Astrocyte (in vitro differentiated cells and primary cell): ENCODE results near the gene SEMA3F.

Experiments used
- EZH2 ChIP-seq: IDR thresholded peaks from 2 replicates; pipeline ENCODE4 v1.6.1; 2012; ENCODE audit warnings: mild to moderate bottlenecking, low read length, inconsistent platforms; ENCODE audit not compliant: insufficient read depth
- TF ChIP-seq, protein P1 (sequence below): IDR thresholded peaks from 2 replicates; pipeline ENCODE4 v1.5.1; 2011; ENCODE audit warnings: low read depth, mild to moderate bottlenecking, inconsistent platforms, low read length, moderate library complexity; ENCODE audit not compliant: insufficient read depth

DNA sequence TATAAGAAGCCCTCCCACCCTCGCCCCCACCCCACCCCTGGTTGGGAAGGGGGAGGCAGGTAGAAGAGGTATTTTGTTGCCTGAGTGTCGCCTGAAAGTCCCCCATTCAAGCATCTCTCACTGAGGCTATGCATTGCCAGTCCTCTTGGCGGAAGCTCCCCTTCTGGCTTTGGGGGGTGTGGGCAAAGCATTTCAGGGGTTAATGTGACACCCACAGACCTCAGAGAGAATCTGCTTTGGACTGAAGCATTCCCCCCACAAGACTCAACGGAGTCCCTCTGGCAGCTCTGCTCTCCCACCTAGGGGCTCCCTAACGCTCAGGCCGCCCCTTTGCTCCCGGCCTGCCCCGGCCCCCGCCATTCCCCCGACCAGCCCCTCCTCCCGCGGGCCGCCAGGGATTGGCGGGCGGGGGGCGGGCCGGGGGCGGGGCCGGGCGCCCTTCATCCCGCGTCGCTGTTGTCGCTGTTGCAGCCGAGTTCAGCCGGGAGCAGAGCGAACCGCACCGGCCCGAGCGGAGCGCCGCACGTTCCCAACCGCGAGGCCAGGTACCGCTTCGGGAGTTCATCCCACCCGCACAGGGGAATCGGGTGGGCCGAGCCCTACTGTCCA, 49.8 kb downstream of the SEMA3F start, which contains the start of gene SLC38A3:
- TF ChIP-seq, protein P1, sequence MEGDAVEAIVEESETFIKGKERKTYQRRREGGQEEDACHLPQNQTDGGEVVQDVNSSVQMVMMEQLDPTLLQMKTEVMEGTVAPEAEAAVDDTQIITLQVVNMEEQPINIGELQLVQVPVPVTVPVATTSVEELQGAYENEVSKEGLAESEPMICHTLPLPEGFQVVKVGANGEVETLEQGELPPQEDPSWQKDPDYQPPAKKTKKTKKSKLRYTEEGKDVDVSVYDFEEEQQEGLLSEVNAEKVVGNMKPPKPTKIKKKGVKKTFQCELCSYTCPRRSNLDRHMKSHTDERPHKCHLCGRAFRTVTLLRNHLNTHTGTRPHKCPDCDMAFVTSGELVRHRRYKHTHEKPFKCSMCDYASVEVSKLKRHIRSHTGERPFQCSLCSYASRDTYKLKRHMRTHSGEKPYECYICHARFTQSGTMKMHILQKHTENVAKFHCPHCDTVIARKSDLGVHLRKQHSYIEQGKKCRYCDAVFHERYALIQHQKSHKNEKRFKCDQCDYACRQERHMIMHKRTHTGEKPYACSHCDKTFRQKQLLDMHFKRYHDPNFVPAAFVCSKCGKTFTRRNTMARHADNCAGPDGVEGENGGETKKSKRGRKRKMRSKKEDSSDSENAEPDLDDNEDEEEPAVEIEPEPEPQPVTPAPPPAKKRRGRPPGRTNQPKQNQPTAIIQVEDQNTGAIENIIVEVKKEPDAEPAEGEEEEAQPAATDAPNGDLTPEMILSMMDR: no peak
- TF ChIP-seq EZH2: no peak
